Activated T-helper 1 cell treated with anti-CD3 and anti-CD28 coated beads, Interleukin-2, amount 50 U/mL, for 16 hours (primary cell): ENCODE results near the gene THAP8.
A peak's percentile ranks its signal among the peaks of the same experiment; 100 is the strongest.
"Not testable (repeated sequence)": the region's sequence is repeated elsewhere in the genome, so short reads cannot be mapped to it uniquely, and the experiment has no call there.

Source experiments
- DNase-seq, 2 donors: peaks; one replicate each; pipeline ENCODE4 v3.0.0-alpha.2; 2020; ENCODE audit warnings: low read depth in 1 of 2, low spot score in 1 of 2

THAP8 gene

GRCh38 chr19:36068810-36069499 lies 14.9 kb upstream of the THAP8 start:
- DNase-seq = not testable (repeated sequence)

- no peak for DNase-seq
Measured at GRCh38 chr19:36067681-36068080, 13.6 kb upstream of the THAP8 start.

DNA sequence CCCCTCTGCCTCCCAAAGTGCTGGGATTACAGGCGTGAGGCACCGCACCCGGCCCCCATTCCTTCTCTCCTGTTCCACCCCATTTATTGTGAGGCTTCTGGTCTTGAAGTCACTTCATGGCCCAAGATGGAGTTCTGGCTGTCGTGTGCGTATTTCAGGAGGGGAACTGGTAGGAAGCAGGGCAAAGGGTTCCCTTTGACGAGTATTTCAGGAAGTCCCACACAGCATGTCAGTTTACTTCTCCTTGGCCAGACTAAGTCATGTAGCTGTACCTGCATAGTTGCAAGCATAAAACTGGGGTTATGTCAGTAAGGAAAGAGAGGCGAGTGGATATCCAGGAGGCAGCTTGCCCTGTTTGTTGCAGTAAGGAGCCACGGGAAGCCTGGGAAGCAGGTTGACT lies 10.7 kb upstream of the THAP8 start:
- no peak for DNase-seq

DNA sequence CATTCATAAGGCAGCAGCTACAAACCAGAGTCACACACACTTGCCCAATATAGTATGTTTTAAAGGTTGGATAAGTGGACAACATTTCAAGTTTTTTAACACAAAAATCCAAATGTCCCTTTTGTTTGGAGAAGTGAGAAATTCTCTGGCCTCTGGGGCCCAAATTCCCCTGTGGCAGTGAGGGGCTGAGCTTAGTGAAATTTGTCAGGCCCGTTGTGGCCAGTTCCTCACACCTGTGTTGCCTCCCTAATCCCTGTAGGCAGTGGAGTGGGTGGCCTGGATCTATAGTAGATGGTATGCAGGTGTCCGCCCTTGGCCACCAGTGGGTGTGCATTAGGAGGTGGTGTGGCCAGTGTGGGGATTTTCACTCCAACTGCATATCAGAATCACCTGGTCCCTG lies 7.3 kb upstream of the THAP8 start:
- no peak for DNase-seq

GRCh38 chr19:36060430-36060829 lies 6.3 kb upstream of the THAP8 start:
- no peak for DNase-seq

DNA sequence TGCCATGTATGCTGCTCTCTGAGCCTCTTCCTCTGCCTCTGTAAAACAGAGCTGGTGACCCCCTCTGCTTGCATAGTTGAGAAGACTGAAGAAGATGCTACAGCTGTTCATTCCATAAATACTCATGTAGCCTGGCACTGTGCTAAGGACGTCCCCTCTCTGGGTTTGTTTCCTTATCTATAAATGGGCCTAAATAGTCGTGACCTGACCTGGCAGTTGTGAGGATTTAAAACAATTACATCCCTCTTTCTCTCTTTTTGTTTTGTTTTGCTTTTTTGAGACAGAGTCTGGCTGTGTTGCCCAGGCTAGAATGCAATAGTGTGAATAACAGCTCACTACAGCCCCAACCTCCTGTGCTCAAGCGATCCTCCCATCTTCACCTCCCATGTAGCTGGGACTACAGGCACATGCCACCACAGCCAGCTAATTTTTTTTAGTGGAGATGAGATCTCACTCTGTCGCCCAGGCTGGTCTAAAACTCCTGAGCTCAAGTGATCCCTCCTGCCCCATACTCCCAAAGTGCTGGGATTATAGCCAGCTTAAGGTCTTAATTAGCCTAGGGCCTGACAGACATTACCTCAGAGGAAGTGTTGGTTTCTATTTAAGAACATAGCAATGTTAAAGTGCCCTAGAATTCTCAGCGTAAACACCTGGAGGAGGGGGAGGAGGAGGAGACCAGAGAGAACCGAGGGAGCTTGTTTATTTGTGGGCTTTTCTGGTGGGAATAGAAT lies 5.3 kb upstream of the THAP8 start:
- no peak for DNase-seq

DNA sequence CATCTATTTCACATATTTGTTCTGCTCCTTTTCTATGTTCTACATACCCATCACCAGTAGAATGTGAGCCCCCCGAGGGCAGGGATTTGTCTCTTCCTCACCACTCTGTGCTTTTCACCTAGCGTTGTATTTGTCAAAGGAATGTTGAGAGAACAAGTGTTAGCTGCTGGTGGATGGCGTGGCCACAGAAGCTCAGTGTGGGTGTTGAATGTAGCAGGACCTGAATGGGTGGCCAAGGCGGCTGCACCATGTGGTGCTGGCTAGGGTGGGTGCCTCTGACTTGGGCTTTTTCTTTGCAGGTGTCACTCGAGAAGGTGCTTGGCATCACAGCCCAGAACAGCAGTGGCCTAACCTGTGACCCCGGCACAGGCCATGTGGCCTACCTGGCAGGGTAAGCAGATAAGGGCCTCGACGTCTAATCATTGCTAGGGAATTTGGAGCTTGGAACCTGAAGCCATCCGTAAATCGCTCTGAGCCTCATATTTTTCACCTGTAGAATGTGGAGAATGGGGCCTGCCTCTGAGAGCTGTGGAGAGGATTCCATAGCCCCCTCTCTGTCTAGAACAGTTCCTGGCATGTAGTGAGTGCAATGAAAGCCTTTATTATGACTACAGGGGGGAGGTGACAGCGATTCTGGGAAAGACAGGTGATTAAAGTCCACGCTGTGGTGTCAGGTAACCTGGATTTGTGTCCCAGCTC lies 4.5 kb upstream of the THAP8 start:
- DNase-seq = no peak

- peak; percentile 85 to 91 for DNase-seq
Measured at GRCh38 chr19:36054733-36055686, 925 bp upstream of the THAP8 start, which contains the start of gene WDR62. TSS of gene WDR62 (plus strand) at chr19:36054897. CDS start at chr19:36054972, 75 bp downstream.

- DNase-seq = no peak
Measured at GRCh38 chr19:36051637-36052036, 2.4 kb downstream of the THAP8 start.

GRCh38 chr19:36051236-36051635 lies 2.8 kb downstream of the THAP8 start:
- no peak for DNase-seq

DNA sequence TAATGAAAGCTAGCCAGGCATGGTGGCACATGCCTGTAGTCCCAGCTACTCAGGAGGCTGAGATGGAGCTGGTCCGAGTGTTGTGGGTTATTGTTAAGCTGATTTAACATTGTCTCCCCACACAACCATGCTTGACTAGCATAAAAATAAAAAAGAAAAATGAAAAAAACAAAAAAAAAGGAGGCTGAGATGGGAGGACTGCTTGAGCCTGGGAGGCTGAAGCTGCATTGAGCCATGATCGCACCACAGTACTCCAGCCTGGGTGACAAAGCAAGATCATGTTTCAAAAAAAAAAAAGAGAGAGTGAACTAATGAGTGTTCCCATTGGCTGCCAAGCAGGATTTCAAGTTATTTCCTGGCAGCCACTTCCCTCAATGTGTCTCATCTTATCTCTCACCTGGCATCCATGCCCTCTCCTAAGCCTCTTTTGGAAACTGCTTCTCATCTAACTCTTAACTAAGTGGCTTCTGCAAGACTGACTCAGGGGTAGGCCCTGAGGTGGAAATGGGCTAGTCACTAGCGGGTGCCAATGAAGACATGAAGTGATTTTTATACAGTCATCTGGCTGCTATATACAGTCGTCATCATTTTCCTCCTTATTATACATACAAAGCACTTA lies 4.9 kb downstream of the THAP8 start:
- DNase-seq = no peak

DNA sequence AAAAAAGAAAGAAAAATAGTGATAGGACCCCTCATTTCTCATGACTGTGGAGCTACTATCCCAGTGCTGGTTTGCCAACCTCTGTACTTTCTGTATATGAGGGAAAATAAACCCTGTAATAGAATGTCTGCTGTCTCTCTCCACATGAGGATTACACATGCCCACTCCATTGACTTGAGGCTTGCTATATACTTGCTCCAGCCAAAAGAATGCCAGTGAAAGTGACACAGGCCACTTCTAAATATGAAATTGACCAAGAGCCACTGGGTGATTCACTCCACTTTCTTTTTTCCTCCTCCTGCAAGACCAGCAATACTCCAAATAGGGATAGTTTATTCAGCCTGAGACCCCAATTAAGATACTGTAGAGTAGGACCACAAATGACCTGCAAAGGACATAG lies 6.2 kb downstream of the THAP8 start:
- DNase-seq = no peak

DNA sequence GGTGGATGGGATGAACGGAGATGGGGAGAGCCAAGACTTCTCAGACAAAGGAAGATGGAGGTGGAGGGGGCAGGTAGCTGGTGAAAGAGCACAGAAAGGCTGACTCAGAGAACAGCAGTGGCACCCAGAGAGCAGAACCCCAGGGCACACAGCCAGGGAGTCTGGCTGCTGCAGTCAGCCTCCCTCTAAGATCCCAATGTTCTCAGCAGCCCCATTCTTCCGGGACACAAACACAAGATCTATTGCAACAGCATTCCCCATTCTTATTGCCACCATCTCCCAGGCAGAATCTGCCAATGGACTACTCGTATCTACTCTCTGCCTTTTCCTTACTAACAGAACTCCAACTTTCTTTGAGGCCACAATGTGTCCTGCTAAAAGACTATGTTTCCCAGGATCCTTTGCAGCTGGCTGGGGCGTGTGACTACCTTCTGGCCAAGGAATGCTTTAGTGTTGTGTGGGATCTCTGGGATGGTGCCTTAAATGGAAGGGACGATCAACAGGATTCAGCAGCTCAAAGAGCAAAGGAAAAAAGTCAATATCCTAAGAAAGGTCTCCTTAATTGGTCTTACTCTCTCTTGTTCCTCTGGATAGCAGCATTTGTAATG lies 7.5 kb downstream of the THAP8 start:
- no peak for DNase-seq

DNA sequence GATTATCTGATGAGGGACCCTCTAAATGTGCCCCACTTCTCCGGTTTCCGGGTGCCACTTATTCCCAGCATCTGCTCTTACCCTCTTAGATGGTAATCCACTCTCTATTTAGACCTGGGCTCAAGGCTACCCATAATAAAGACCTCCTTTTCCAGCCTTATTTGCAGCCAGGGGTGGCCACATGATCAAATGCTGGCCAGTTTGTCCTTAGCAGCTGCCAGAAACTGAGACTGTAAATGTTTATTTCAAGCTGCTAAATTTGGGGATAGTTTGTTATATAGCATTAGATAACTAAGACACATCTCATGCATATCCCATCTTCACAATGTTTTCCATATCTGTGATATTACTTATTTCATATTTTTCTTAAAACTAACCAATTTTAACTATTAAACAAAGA lies 10.1 kb downstream of the THAP8 start:
- DNase-seq = no peak

- no peak for DNase-seq
Measured at GRCh38 chr19:36041831-36042230, 12.3 kb downstream of the THAP8 start.

DNA sequence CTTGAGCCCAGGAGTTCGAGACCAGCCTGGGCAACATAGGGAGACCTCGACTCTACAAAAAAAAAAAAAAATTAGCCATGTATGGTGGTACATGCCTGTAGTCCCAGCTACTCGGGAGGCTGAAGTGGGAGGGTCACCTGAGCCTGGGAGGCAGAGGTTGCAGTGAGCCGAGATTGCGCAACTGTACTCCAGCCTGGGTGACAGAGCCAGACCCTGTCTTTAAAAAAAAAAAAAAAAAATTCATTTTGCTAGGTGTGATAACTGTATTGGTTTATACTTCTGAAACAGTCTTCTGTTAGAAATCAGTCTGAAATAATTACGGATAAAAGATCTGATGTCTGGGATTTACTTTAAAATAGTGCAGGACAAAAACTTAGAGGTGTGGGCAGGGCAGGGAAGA lies 13.0 kb downstream of the THAP8 start:
- not testable (repeated sequence) for DNase-seq

DNA sequence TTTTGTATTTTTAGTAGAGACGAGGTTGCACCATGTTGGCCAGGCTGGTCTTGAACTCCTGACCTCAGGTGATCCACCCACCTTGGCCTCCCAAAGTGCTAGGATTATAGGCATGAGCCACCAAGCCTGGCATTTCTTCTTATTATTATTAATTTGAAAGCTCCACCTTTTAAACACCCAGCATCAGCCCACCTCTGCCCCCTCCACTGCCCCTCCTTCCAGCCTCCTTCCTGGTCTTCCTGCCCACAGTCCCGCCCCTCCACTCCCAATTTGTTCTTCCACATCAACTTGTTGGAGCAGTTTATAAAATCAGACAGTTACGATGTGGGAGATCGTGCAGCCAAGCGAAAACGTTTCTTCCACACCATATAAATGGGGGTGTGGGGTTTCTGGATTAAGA lies 13.6 kb downstream of the THAP8 start:
- no peak for DNase-seq

GRCh38 chr19:36032251-36033104 lies 21.6 kb downstream of the THAP8 start, which contains the start of gene CLIP3:
TSS of gene CLIP3 (minus strand) at chr19:36032873. CDS start at chr19:36032357, 516 bp downstream.
- peak in 1 of 2 donors; percentile 33 for DNase-seq

DNA sequence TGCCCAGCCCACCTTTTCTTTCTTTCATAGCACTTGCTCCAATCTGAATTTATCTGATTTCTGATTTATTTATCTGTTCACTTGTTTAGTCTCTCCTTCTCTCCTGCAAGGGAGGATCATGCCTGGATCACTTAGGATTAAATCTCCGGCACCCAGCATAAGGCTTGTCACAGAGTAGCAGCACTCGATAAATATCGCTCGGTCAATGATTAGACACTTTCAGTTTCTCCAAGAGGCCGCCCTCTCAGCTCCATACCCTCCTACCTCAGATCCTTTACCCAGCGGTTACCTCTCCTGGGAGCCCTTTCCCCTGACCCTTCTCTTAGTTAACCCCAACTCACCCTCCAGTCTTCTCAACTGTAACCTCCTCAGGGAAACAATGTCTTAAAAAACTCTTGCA lies 22.8 kb downstream of the THAP8 start:
- DNase-seq = no peak
